ENCODE results near the gene GNG4. TPM values are rescaled to one million over a fixed set of nuclear protein-coding genes. Genes with fewer than 3 reads are reported as not detected.
A peak's percentile ranks its signal among the peaks of the same experiment; 100 is the strongest.

GNG4 gene
- 8.4 TPM for polyA plus RNA-seq (2013, experiment 1 of 2)
- 7.1 TPM for polyA plus RNA-seq (2013, experiment 2 of 2)

GRCh38 chr1:235649368-235650163, at the start of gene GNG4:
TSS of gene GNG4 (minus strand) at chr1:235649784. CDS start at chr1:235583838, 65,946 bp downstream.
- H3K4me1 ChIP-seq (ENCODE audit: control insufficient read depth, insufficient read depth, low read length, poor library complexity, severe bottlenecking): peaks cover 6% of the 10 kb centered on the region
- WGBS, 2 experiments (ENCODE audit: insufficient coverage in 2 of 2): 0 to 1% methylated on average over 59 to 75 of the region's 111 CpGs
- no peak within 1 kb of the TSS for H3K27ac ChIP-seq (ENCODE audit: low read depth, low read length, severe bottlenecking)
- no peaks in the 10 kb centered on the region for H3K9me3 ChIP-seq (ENCODE audit: control insufficient read depth, low read length)
- H3K4me3 ChIP-seq (ENCODE audit: extremely low read depth, insufficient read depth, low read length, poor library complexity, severe bottlenecking): peak within 1 kb of the TSS; percentile 46
- no peaks in the 10 kb centered on the region for H3K36me3 ChIP-seq (ENCODE audit: control insufficient read depth, insufficient read depth, low read length)

- WGBS, 2 experiments (ENCODE audit: insufficient coverage in 2 of 2): 100% methylated on average over 2 of the region's 2 CpGs
- Histone ChIP-seq H3K4me3 (ENCODE audit: extremely low read depth, insufficient read depth, low read length, poor library complexity, severe bottlenecking) (no peak overlapping the region), H3K9me3 (ENCODE audit: control insufficient read depth, low read length) (no peaks in the 10 kb centered on the region), H3K36me3 (ENCODE audit: control insufficient read depth, insufficient read depth, low read length) (no peaks in the 10 kb centered on the region), H3K4me1 (ENCODE audit: control insufficient read depth, insufficient read depth, low read length, poor library complexity, severe bottlenecking) (no peaks in the 10 kb centered on the region), H3K27ac (ENCODE audit: low read depth, low read length, severe bottlenecking) (no peak overlapping the region)
These were observed 47.9 kb upstream of the GNG4 start for GRCh38 chr1:235697508-235697907.

- peaks cover 4% of the 10 kb centered on the region for H3K36me3 ChIP-seq (ENCODE audit: control insufficient read depth, insufficient read depth, low read length)
- no peaks in the 10 kb centered on the region for H3K4me1 ChIP-seq (ENCODE audit: control insufficient read depth, insufficient read depth, low read length, poor library complexity, severe bottlenecking)
- H3K9me3 ChIP-seq (ENCODE audit: control insufficient read depth, low read length): no peaks in the 10 kb centered on the region
- H3K4me3 ChIP-seq (ENCODE audit: extremely low read depth, insufficient read depth, low read length, poor library complexity, severe bottlenecking): no peak overlapping the region
- no peak overlapping the region for H3K27ac ChIP-seq (ENCODE audit: low read depth, low read length, severe bottlenecking)
- 92 to 100% methylated on average over 1 to 2 of the region's 4 CpGs for WGBS, 2 experiments (ENCODE audit: insufficient coverage in 2 of 2)
These were observed 39.8 kb upstream of the GNG4 start for GRCh38 chr1:235689356-235689755.

- 80 to 100% methylated on average over 1 of the region's 3 CpGs for WGBS, 2 experiments (ENCODE audit: insufficient coverage in 2 of 2)
- H3K4me3 ChIP-seq (ENCODE audit: extremely low read depth, insufficient read depth, low read length, poor library complexity, severe bottlenecking): no peak overlapping the region
- H3K36me3 ChIP-seq (ENCODE audit: control insufficient read depth, insufficient read depth, low read length): peaks cover 4% of the 10 kb centered on the region
- H3K4me1 ChIP-seq (ENCODE audit: control insufficient read depth, insufficient read depth, low read length, poor library complexity, severe bottlenecking): no peaks in the 10 kb centered on the region
- H3K27ac ChIP-seq (ENCODE audit: low read depth, low read length, severe bottlenecking): no peak overlapping the region
- H3K9me3 ChIP-seq (ENCODE audit: control insufficient read depth, low read length): no peaks in the 10 kb centered on the region
These were observed 38.5 kb upstream of the GNG4 start for GRCh38 chr1:235688096-235688495.

GRCh38 chr1:235683653-235684052, 34.1 kb upstream of the GNG4 start:
- no peaks in the 10 kb centered on the region for H3K36me3 ChIP-seq (ENCODE audit: control insufficient read depth, insufficient read depth, low read length)
- H3K27ac ChIP-seq (ENCODE audit: low read depth, low read length, severe bottlenecking): no peak overlapping the region
- H3K9me3 ChIP-seq (ENCODE audit: control insufficient read depth, low read length): no peaks in the 10 kb centered on the region
- 80% methylated on average over 1 of the region's 1 CpG; no CpG with 5 or more reads in 1 of the 2 experiments for whole genome bisulfite sequencing, 2 experiments (ENCODE audit: insufficient coverage in 2 of 2)
- no peaks in the 10 kb centered on the region for H3K4me1 ChIP-seq (ENCODE audit: control insufficient read depth, insufficient read depth, low read length, poor library complexity, severe bottlenecking)
- no peak overlapping the region for H3K4me3 ChIP-seq (ENCODE audit: extremely low read depth, insufficient read depth, low read length, poor library complexity, severe bottlenecking)

- no peak overlapping the region for H3K4me3 ChIP-seq (ENCODE audit: extremely low read depth, insufficient read depth, low read length, poor library complexity, severe bottlenecking)
- no peaks in the 10 kb centered on the region for H3K4me1 ChIP-seq (ENCODE audit: control insufficient read depth, insufficient read depth, low read length, poor library complexity, severe bottlenecking)
- H3K9me3 ChIP-seq (ENCODE audit: control insufficient read depth, low read length): no peaks in the 10 kb centered on the region
- H3K27ac ChIP-seq (ENCODE audit: low read depth, low read length, severe bottlenecking): no peak overlapping the region
- 85 to 97% methylated on average over 3 of the region's 3 CpGs for WGBS, 2 experiments (ENCODE audit: insufficient coverage in 2 of 2)
- H3K36me3 ChIP-seq (ENCODE audit: control insufficient read depth, insufficient read depth, low read length): no peaks in the 10 kb centered on the region
These were observed 32.6 kb upstream of the GNG4 start for GRCh38 chr1:235682216-235682615.

- no peak overlapping the region for H3K27ac ChIP-seq (ENCODE audit: low read depth, low read length, severe bottlenecking)
- no peak overlapping the region for H3K4me3 ChIP-seq (ENCODE audit: extremely low read depth, insufficient read depth, low read length, poor library complexity, severe bottlenecking)
- peaks cover 7% of the 10 kb centered on the region for H3K36me3 ChIP-seq (ENCODE audit: control insufficient read depth, insufficient read depth, low read length)
- peaks cover 16% of the 10 kb centered on the region for H3K9me3 ChIP-seq (ENCODE audit: control insufficient read depth, low read length)
- WGBS, 2 experiments (ENCODE audit: insufficient coverage in 2 of 2): 78 to 95% methylated on average over 2 to 3 of the region's 3 CpGs
- H3K4me1 ChIP-seq (ENCODE audit: control insufficient read depth, insufficient read depth, low read length, poor library complexity, severe bottlenecking): no peaks in the 10 kb centered on the region
These were observed 30.1 kb upstream of the GNG4 start for GRCh38 chr1:235679644-235680043.

GRCh38 chr1:235679005-235679404, 29.4 kb upstream of the GNG4 start:
- Histone ChIP-seq H3K27ac (ENCODE audit: low read depth, low read length, severe bottlenecking) (no peak overlapping the region), H3K36me3 (ENCODE audit: control insufficient read depth, insufficient read depth, low read length) (peaks cover 7% of the 10 kb centered on the region), H3K4me1 (ENCODE audit: control insufficient read depth, insufficient read depth, low read length, poor library complexity, severe bottlenecking) (no peaks in the 10 kb centered on the region), H3K9me3 (ENCODE audit: control insufficient read depth, low read length) (peaks cover 22% of the 10 kb centered on the region), H3K4me3 (ENCODE audit: extremely low read depth, insufficient read depth, low read length, poor library complexity, severe bottlenecking) (no peak overlapping the region)
- WGBS, 2 experiments (ENCODE audit: insufficient coverage in 2 of 2): 84 to 94% methylated on average over 2 of the region's 2 CpGs

- Histone ChIP-seq H3K9me3 (ENCODE audit: control insufficient read depth, low read length) (peaks cover 35% of the 10 kb centered on the region), H3K36me3 (ENCODE audit: control insufficient read depth, insufficient read depth, low read length) (peaks cover 7% of the 10 kb centered on the region), H3K4me1 (ENCODE audit: control insufficient read depth, insufficient read depth, low read length, poor library complexity, severe bottlenecking) (no peaks in the 10 kb centered on the region), H3K27ac (ENCODE audit: low read depth, low read length, severe bottlenecking) (no peak overlapping the region), H3K4me3 (ENCODE audit: extremely low read depth, insufficient read depth, low read length, poor library complexity, severe bottlenecking) (no peak overlapping the region)
- WGBS, 2 experiments (ENCODE audit: insufficient coverage in 2 of 2): 95 to 99% methylated on average over 8 of the region's 10 CpGs
These were observed 25.7 kb upstream of the GNG4 start for GRCh38 chr1:235675152-235675890.

- Histone ChIP-seq H3K4me1 (ENCODE audit: control insufficient read depth, insufficient read depth, low read length, poor library complexity, severe bottlenecking) (no peaks in the 10 kb centered on the region), H3K9me3 (ENCODE audit: control insufficient read depth, low read length) (peaks cover 48% of the 10 kb centered on the region), H3K27ac (ENCODE audit: low read depth, low read length, severe bottlenecking) (no peak overlapping the region), H3K36me3 (ENCODE audit: control insufficient read depth, insufficient read depth, low read length) (peaks cover 7% of the 10 kb centered on the region), H3K4me3 (ENCODE audit: extremely low read depth, insufficient read depth, low read length, poor library complexity, severe bottlenecking) (no peak overlapping the region)
- 59 to 60% methylated on average over 5 to 7 of the region's 7 CpGs for WGBS, 2 experiments (ENCODE audit: insufficient coverage in 2 of 2)
These were observed 24.4 kb upstream of the GNG4 start for GRCh38 chr1:235673981-235674380.

GRCh38 chr1:235671992-235672391, 22.4 kb upstream of the GNG4 start:
- H3K27ac ChIP-seq (ENCODE audit: low read depth, low read length, severe bottlenecking): no peak overlapping the region
- H3K4me1 ChIP-seq (ENCODE audit: control insufficient read depth, insufficient read depth, low read length, poor library complexity, severe bottlenecking): no peaks in the 10 kb centered on the region
- peaks cover 52% of the 10 kb centered on the region for H3K9me3 ChIP-seq (ENCODE audit: control insufficient read depth, low read length)
- H3K36me3 ChIP-seq (ENCODE audit: control insufficient read depth, insufficient read depth, low read length): peaks cover 6% of the 10 kb centered on the region
- 82 to 85% methylated on average over 1 of the region's 1 CpG for WGBS, 2 experiments (ENCODE audit: insufficient coverage in 2 of 2)
- no peak overlapping the region for H3K4me3 ChIP-seq (ENCODE audit: extremely low read depth, insufficient read depth, low read length, poor library complexity, severe bottlenecking)
